T1000 (cell line): ENCODE results near the gene SIPA1L3.
"Not testable (repeated sequence)": the region's sequence is repeated elsewhere in the genome, so short reads cannot be mapped to it uniquely, and the experiment has no call there.

Source experiments
- DNase-seq: peaks from one replicate; lab custom pipeline; 2025; ENCODE audit warnings: mixed read lengths; lab: John Stamatoyannopoulos, UW

Gene SIPA1L3

DNA sequence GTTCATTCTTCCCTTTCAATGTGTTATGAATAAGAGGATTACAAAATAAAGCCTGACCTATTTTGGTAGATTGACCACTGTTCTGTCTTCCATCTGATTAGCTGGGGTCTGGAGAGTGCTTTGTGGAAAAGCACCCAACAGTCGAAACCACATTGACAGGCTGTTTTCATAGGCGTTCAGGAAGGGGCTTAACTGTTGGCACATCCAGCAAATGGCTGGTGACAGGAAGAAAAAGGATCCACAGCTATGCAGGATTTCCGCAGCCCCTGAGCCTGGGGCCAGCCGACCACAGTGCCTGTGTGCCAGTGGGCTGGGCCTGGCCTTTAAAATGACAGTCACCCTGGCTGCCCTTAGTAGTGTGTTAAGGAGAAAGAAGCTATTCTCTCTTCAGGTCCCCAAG is 113.3 kb downstream of the SIPA1L3 start:
- DNase-seq, result no peak

DNA sequence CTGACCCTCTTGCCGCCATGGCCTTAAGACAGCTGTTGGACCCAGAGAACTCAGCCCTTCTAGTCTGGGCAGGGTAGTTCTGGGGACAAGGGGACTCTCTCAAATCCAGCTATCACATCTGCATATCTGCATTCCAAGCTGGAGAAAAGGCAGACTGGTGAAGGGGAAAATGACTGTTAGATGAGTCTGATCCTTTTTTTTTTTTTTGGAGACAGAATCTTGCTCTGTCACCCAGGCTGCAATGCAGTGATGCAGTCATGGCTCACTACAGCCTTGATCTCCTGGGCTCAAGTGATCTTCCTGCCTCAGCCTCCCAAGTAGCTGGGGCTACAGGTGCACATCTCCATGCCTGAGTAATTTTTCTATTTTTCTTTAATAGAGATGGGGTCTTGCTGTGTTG is 114.3 kb downstream of the SIPA1L3 start:
- no peak for DNase-seq

- no peak for DNase-seq
These were observed 116.0 kb downstream of the SIPA1L3 start for GRCh38 chr19:38022791-38023670.

DNA sequence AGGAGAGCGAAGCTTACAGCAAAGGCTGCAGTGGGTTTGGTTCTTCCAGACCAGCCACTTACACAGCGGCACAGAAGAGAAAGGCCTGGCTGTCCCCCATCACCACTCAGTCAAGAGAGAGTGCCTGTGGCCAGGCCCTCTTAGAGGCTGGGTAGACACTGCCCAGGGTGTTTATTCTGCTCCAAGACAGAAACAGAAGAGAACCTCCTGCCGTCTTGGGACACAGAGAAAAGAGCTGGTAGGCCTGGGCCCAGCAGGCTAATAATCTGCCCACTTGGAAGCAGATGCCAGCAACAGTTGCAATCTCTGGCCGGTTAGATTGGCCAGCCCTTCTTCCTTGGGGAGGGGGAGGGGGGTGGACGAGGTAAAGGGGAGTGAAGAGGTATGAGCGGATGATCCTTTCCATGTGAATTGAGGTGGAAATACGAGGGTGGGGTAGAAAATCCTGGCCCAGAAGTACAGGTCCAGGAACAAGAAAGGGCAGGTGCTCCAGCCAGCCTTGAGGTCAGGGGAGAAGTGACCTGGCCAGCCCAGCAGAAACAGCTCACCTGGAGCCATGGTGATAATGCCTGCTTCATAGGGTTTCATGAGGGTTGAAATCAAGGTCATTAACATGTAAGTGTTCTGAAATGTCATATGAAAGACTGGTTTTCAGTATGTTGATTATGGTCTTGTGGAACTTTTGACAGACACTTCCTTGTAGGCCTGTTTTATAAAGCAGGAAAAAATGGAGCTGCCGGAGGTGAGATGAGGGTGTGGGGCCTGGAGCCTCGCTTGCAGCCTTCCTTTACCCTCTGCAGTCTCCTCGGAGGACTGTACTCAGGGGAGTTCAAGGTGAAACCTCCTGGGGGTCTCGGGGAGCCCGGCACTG is 116.9 kb downstream of the SIPA1L3 start:
- no peak for DNase-seq

DNA sequence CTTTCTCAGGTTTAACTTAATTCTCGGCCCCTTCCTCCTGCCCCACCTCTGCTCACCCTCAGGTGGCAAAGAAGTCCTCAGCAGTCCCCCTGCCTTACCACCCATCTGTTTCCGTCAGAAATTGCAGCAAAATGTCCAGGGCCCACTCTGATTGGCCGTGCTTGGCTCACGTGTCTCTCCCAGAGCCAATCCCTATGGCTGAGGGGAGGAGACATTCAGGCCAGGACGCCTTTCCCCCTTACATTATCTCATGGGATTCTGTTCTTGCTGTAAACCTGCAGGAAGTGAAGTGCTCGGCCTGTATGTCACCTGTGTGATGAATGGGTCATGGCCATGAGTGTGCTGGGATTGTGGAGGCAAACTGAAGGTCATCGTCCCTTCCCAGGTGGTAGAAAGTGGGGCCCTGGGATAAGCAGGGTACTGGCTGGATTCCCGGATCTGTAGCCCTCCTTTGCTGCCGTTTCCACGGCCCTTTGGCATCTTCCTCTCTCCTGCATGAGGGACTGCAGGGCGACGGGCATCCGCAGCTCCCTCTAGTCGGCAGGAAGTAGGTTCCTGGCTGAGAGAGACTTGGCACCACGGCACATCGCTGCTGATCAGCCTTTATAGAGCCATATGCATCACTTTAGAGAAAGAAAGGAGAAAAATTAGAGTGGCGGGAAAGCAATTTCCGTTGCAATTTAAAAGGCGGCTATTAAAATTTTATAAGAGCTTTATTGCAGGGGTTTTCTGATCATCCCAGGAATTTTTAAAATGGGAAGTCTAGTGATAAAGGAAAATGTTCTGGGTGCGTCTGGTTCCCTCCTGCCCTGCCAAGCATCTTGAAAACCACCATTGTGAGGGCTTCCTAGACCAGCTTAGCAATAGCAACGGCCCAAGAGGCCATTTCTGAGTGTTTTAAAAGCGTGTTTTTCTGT is 118.2 kb downstream of the SIPA1L3 start:
- DNase-seq, result no peak

- no peak for DNase-seq
These were observed 118.9 kb downstream of the SIPA1L3 start for GRCh38 chr19:38025909-38026307.

DNA sequence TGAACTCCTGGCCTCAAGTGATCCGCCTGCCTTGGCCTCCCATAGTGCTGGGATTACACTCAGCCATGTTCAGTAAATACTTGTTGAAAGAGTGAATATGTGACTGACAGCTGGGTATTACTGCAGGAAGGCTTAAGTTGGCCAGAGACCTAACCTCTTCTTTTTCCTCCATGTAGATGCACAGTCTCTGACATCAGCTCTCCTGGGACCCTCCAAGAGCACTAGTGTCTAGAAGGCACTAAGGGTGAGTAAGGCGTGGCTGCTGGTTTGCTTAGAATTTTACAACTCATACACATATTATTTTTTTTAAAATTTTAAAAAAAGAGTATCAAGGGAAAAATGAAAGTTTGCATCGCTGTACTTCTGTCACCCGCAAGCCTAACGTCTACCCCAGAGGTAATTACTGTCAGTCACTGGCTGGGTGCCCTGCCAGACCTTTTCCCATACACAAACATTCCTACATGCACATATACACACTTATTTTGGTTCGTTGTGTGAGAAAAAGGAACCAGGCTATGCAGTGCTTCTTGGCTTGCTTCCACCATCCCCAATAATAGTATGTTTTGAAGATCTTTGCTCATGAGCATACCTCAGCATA is 122.0 kb downstream of the SIPA1L3 start:
- DNase-seq, result no peak

DNA sequence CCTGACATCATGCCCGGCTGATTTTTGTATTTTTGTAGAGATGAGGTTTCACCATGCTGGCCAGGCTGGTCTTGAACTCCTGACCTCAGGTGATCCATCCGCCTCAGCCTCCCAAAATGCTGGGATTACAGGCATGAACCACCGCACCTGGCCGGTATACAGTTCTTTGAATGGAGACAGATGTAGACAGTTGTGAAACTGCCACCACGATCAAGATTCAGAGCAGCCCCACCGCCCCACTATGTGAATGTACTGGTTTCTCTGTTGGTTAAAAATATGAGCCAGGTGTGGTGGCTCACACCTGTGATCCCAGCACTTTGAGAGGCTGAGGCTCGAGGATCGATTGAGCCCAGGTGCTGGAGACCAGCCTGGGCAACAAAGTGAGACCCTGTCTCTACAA is 123.0 kb downstream of the SIPA1L3 start:
- DNase-seq, result not testable (repeated sequence)

DNA sequence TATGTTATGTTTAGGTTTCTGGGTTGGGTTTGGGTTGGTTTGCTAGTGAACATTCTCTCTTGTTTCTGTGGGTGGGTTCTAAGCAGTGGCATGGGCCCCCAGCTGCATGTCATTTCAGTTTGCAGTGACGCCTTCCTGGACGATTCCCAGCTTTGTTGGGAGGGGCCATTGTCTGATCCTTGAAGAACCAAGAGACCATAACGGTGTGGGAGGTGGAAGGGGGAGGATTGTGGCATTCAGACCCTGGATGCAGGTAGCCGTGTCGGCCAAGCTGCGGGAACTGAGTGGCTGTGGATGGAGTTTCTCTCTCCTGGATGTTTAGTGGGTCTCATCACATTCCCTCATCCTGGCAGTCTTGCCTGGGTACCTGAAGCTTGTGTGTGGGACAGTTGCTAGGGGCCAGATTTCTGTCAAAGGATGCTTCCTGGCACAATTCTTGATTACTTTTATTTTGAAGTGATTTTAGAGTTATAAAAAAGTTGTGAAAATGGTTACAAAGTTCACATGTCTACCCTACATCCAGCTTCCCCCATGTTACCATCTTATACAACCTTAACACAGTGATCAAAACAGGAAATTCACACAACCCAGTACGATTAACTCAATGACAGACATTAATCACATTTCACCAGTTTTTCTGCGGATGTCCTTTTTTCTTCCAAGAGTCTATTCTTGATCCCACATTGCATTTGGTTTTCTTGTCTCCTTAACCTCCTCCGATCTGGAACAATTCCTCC is 123.8 kb downstream of the SIPA1L3 start:
- DNase-seq, result no peak

DNA sequence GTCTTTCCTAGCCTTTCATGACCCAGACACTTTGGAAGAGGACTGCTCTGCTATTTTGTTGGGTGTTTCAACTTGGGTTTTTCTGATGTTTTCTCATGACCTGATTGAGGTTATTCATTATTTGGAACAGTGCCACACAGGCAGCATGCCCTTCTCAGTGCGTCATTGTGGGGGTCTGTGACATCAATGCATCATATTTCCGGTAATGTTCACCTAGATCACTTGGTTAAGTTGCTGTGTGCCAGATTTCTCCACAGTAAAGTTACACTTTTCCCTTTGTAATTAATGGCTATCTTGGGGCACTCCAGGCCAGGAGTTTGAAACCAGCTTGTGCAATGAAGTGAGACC is 124.4 kb downstream of the SIPA1L3 start:
- DNase-seq, result no peak

GRCh38 chr19:38032151-38032550 is 125.1 kb downstream of the SIPA1L3 start:
- no peak for DNase-seq

GRCh38 chr19:38032951-38033350 is 125.9 kb downstream of the SIPA1L3 start:
- no peak for DNase-seq

- no peak for DNase-seq
These were observed 126.9 kb downstream of the SIPA1L3 start for GRCh38 chr19:38033658-38034491.

DNA sequence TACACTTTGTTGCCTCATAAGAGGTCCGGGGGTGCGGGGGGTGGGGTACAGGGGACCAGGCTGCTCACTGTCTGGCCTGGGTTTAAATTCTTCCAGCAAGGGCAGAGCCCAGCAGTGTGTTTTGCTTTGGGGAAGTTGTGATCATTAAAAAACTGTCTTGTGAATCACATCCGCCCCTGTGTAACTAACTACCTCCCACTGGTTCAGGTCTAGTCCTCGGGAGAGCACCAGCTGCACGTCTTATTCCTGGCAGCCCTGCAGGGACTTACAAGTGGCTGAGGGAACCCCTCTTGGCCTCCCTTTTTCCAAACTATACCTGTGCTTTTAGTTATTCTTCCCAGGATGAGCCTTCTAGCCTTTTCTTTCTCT is 127.5 kb downstream of the SIPA1L3 start:
- no peak for DNase-seq

- DNase-seq, result no peak
These were observed 128.8 kb downstream of the SIPA1L3 start for GRCh38 chr19:38035515-38036495.

- no peak for DNase-seq
These were observed 130.0 kb downstream of the SIPA1L3 start for GRCh38 chr19:38036707-38037611.

DNA sequence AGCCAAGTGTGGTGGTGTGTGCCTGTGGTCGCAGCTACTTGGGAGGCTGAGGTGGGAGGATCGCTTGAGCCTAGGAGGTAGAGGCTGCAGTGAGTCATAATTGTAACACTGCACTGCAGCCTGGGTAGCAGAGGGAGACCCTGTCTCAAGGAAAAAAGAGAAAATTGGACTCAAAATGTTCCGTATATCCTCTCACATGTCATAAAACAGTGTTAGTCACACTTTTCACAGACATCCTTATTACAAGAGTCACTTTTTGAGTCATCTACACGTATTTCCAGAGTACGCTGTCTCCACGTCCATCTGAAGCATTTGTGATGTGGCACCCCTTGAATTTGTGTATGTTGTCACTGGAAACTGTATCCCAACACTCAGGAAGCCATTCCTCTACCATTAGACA is 133.0 kb downstream of the SIPA1L3 start:
- DNase-seq, result peak; percentile 45

- no peak for DNase-seq
These were observed 135.1 kb downstream of the SIPA1L3 start for GRCh38 chr19:38042132-38042531.
